HG03432 (cell line): ENCODE data around the gene TOMM20.
"Not testable (repeated sequence)": the region's sequence is repeated elsewhere in the genome, so short reads cannot be mapped to it uniquely, and the experiment has no call there.

ENCODE experiments used
- ATAC-seq: cut with Tn5 transposase; IDR thresholded peaks from one replicate; pipeline ENCODE4 v1.9.1; 2021; ENCODE audit warnings: mild to moderate bottlenecking, moderate library complexity; ENCODE audit not compliant: unreplicated experiment

The TOMM20 gene

DNA sequence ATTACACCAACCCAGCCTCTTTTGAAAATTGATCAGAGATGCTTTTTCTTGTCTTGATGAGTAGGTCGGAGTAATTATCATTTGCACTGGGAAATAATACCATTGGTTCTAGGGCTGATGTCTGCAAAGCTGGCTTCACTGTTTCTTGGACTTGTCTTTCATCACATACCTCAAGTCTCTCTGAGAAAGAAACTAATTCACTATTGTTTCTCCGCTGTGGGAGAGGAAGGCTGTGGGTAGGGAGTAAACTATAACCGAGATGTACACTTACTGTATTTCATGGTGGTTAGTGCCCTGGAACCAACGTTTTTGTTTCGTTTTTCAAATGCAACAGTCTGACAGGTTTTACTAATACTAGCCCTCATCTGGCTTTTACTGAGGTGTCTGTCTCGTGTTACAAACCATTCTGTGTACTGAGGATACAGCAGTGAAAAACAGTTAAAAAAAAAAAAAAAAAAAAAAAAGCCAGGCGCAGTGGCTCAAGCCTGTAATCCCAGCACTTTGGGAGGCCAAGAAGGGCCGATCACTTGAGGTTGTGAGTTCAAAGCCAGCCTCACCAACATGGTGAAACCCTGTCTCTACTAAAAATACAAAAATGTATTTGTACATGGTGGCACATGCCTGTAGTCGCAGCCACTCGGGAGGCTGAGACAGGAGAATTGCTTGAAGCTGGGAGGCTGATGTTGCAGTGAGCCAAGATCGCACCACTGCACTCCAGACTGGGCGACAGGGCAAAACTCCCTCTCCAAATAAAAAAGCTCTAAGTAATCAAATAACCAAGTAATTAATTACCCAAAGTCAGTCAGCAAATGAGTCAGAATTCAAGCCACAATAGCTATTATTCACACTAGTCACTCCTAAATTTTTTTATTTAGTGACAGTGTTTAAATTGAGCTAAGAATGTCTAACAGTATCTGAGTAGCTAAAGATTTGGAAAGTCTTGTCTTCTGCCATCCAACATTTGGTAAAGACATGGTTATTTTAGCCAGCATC lies 23.3 kb downstream of the TOMM20 start:
- peak; percentile 86 for ATAC-seq

DNA sequence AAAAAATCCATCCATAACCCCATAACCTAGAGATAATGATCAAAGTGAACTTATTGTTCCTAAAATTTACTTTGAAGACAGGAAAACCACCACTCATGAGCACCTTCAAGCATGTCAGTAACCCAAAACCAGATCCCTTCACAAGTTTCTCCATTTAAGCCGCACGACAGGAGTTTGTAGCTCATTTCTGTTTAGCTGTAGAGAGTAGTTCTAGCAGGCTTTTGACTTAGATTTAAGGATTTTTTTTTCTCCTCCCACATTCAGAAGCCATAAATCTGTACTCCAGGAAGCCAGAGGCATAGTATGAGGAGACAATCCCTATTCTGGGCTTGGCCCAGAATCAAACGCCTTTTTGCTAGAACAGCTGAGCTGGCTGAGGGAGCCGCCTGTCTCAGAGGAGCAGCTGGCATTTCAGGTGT lies 25.6 kb downstream of the TOMM20 start:
- no peak for ATAC-seq

DNA sequence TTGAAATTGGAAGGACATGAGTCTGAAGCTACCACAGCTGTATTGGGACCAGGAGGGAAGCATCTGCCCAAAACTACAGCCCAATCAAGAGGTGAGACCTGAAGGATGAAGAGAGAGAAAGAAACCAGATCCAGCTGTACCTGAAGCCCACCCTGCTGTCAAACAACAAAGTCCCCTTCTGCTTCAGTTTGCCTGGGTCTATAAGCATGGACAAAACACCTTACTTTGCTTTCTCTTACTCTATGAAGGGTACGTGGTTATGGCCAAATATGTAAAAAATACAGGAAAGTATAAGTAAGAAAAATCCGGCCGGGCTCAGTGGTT lies 26.4 kb downstream of the TOMM20 start:
- no peak for ATAC-seq

DNA sequence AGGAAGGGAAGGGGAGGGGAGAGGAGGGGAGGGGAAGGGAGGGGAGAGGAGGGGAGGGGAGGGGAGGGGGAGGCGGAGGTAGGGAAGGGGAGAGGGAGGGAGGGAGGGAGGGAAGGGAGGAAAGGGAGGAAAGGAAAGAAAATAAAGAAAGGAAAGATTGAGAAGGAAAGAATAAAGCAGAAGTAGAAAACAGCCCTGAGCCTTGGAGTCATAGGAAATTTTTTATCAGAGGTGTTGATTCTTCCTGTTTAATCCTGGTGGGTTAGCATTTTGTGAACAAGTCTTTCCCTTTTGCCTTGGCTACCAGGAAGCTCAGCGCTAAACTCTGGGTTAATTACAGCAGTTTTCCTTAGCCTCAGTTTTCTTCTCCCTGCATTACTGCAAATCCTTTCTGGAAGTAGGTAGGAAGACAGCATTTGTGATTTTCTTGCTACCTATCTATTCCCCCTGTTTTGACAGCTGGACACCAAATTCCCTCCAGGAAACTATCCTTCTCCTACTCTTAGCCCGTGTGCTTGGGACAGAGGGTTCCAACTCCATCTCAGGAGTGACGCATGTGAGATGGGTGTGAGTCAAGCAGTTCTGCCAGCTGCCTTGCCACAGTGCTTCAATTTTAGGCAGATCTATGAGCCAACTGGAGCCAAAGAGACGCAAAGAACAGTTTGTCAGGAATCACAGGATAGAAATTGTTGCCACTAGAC lies 26.9 kb downstream of the TOMM20 start:
- ATAC-seq: no peak

DNA sequence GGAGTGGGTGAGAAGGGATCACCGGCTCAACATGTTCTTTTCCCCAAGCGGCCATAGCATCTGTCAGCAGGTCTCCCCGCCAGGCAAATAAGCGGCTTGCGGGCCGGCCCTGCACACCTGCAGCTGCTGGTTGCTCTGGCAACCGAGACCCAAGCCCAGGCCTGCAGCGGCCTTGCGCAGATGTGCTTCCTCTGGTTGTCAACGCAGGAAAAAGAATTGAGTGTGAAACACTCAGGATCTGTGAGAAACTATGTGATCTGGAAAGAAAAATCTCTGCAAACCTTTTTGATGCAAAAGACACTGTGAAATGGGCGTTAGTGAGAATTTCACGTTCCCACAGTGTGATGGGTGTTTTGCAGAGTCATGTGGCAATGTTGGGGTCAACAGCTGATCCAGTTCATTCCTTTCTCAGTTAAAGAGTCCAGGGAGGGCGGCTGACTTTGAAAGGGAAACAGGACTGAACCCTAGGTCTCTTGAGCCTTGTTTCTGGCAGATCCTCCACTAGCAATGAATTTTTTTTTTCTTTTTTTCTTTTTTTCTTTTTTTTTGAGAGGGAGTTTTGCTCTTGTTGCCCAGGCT lies 28.4 kb downstream of the TOMM20 start:
- no peak for ATAC-seq

DNA sequence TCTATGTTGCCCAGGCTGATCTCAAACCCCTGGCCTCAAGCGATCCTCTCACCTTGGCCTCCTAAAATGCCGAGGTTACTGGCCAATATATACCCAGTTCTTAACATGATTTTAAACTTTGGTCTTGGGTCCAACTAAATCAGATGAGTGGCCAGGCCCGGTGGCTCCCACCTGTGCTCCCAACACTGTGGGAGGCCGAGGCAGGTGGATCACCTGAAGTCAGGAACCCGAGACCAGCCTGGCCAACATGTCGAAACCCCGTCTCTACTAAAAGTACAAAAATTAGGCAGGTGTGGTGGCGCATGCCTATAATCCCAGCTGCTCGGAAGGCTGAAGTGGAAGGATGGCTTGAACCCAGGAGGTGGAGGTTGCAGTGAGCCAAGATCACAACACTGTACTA lies 29.6 kb downstream of the TOMM20 start:
- ATAC-seq: no peak

DNA sequence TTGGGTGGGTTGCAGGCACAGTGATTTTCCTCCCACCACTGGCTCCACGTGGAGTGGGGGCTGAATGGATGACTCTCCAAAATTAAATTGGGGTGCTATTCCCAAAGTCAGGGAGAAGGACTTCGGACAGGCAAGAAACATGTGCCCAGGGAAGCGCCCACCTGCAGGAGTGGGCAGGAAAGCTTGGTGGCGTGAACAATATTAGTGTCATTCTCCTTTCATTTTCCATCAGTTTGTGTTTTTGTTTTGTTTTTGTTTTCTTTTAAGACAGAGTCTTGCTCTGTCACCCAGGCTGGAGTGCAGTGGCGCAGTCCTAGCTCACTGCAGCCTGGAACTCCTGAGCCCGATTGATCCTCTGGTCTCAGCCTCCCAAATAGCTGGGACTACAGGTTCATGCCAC lies 30.1 kb downstream of the TOMM20 start:
- no peak for ATAC-seq

DNA sequence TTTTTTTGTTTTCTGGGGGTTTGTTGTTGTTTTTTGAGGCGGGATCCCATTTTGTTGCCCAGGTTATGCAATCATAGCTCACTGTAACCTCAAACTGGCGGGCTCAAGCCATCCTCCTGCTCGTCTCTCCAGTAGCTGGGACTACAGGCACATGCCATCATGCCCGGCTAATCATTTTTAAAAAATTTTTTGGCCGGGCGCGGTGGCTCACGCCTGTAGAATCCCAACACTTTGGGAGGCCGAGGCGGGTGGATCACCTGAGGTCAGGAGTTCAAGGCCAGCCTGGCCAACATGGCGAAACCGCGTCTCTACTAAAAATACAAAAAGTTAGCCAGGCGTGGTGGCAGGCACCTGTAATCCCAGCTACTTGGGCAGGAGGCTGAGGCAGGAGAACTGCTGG lies 31.1 kb downstream of the TOMM20 start:
- not testable (repeated sequence) for ATAC-seq

DNA sequence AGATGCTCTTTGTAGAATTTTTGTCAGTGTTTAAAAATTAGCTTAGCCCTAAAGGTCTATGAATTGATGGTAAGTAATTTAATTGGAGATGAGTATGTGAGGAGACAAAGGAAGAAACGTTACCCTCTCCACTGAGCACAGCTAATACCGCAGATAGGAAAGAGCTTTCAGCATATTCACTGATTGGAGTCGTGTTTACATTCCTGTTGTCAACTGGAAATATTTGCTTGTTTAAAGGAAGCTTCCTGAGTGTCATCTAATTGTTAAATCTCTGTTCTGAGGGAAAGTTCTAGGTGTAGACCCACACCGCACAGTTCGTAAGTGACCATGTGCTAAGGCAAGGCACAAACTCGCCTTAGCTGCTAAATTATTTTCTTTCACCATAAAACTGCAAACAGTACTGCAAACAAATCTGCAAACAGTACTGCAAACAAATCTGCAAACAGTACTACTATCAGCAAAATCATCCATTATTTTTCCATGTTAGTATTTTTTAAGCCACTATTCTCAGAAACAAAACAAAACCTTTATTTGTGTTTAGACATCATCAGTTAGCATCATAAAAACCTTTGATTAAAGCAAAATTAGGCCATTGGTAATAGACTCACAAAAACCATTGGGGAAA lies 32.6 kb downstream of the TOMM20 start:
- no peak for ATAC-seq

DNA sequence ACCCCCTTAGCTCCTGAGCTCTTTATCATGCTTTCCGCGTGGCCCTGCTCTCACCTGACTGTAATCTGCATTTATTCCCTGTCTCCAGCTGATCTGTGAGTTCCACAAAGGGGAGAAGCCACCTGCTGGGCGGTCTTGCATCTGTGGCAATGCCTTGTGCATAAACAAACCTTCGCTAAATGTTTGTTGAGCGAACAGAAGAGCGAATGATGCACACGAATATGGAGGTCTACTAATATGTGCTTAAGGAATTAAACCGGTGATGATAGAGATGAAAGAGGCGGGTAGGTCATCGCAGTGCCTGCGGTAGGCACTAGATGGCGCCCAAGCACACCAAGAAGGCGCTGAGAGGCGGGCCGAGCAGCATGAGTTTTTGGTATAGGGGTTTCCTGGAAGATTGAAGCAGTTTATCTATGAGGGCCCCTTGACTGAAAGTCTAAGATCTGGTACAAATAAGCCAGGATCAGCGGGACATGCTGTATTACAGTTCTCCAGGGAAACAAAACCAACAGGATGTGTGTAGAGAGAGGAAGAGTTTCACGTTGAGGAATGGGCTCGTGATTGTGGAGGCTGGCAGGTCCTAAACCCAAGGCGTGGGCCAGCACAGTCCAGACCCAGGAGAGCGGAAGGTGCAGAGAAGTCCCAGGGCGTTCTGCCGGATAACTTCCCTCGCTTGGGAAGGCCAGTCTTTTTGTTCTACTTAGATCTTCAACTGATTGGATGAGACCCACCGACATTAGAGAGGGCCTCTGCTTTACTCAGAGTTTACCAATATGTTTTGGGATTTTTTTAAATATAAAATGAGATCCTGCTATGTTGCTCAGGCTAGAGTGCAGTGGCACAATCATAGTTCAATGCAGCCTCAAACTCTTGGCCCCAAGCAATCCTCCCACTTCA lies 34.7 kb downstream of the TOMM20 start:
- peak; percentile 66 for ATAC-seq

DNA sequence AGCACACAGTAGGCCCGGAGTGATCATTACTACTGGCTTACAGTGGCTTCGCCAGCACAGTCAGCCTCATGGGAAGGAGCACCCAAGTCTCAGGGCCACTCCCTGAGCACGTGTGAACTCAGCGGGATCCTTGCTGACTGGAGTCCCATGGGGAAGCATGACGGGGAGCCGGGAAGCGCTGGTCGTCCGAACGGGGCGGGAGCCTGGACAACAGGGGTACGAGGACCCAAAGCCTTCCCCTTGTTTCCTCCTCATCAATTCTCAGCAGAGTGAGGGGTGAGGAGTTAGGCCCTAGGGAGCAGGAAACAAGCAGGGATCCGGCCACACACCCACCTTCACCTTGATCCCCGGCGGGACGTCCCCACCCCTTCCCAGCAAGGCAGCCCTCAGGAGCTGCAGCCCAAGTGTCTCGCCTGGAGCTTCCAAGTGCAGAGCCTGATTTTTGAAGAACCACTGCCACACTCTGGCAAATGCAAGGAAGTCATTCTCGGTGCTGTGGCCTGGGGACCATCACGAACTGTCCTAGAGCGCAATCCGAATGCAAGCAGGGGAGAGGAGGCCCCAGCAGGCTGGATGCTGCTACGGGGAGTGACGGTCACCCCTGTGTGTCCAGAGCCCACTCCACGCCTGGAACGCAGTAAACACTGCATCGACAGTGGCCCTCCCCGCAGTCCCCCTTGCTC lies 35.5 kb downstream of the TOMM20 start:
- peak; percentile 8 for ATAC-seq

DNA sequence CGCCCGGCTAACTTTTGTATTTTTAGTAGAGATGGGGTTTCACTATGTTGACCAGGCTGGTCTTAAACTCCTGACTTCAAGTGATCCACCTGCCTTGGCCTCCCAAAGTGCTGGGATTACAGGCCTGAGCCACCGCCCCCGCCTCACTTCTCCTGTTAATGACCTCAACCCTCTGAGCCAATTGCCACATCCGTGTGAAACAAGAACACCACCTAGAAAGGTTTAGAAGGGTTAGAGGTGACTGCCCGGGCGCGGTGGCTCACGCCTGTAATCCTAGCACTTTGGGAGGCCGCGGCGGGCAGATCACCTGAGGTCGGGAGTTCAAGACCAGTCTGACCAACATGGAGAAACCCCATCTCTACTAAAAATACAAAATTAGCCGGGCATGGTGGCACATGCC lies 36.2 kb downstream of the TOMM20 start:
- ATAC-seq: not testable (repeated sequence)

DNA sequence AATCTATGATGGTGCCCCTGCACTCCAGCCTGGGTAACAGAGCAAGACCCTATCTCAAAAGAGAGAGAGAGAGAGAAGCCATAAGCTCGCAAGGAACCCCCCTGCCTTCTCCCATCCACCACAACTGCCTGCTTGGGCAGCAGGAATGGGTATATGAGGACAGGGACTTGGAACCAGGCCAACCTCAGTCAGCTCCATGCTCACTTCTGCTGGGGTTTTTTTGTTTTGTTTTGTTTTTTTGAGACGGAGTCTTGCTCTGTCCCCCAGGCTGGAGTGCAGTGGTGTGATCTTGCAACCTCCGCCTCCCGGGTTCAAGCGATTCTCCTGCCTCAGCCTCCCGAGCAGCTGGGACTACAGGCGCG lies 36.6 kb downstream of the TOMM20 start:
- ATAC-seq: not testable (repeated sequence)

DNA sequence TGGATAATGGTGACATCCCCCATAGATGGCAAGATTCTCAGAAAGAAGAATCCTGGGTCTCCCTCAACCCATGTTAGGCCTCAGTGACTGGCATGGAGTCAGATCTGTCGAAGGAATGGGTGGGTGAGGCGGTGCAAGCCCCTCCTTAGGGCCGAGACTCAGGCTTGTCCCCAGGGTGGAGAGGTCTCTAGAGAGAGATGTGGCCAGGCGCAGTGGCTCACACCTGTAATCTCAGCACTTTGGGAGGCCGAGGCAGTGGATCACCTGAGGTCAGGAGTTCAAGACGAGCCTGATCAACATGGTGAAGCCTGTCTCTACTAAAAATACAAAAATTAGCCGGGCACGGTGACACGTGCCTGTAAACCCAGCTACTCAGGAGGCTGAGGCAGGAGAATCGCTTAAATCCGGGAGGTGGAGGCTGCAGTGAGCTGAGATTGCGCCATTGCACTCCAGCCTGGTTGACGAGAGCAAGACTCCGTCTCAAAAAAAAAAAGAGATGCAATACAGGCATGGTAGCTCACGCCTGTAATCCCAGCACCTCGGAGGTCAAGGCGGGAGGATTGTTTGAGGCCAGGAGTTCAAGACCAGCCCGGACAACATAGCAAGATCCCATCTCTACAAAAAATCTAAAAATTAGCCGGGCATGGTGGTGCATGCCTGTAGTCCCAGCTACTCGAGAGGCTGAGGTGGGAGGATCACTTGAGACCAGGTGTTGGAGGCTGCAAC lies 37.2 kb downstream of the TOMM20 start:
- ATAC-seq: not testable (repeated sequence)

DNA sequence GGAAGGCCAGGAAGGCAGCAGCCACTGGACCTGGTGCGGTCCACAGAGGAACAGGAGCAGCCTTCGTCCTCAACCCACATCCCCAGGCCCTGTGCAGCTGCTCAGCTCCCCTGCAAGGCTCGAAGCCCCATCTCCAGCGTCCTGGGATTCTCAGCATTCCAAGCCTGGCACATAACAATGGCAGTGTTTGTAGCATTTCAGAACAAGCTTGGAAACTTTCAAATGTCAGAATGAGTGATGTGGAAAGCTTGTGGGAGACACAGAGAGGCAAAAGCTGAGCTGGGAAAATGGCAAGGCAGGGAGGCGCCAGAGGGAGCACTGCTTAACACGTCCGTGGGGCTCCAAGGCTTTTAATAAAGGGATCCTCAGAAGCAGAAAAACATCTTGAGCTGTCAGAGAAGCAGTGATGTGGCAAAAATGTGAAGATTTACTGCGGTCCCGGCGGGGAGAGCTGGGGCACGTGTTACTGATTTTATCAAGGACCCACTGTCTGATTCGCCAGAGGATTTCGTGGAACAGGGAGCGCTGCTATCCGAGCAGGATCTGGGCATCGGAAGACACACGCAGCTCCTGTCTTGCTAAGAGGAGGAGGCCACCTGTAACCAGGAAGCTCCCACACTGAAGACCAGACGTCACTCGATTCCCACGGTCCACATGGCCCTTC lies 38.1 kb downstream of the TOMM20 start:
- no peak for ATAC-seq

DNA sequence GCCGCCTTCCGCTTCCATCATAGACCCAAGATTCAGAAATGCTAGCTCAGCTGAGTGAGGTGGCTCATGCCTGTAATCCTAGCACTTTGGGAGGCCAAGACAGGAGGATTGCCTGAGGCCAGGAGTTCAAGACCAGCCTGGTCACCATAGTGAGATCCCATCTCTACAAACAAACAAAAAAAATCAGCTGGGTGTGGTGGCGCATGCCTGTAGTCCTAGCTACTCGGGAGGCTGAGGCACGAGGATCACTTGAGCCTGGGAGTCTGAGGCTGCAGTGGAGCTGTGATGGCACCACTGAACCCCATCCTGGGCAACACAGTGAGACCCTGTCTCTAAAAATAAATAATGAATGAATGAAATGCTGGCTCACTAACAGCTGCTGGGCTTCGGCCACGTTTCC lies 39.7 kb downstream of the TOMM20 start:
- no peak for ATAC-seq

DNA sequence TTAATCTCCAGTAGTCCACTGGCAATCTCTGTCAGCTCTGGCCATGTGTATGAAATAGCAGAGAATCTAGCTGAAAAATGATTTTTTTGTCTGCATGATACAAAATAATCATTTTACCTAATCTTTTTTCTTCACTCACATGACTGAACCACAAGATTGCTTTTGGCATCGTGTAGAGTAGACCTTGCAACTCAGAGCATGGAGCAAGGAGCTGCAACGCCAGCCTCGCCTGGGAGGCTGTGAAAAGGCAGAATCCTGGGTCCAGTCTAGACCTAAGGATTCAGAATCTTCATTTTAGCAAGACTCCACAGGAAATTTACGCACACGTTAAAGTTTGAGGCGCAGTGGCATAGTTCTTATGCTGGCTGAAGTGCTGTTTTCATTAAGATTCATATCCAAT lies 40.2 kb downstream of the TOMM20 start:
- ATAC-seq: no peak

DNA sequence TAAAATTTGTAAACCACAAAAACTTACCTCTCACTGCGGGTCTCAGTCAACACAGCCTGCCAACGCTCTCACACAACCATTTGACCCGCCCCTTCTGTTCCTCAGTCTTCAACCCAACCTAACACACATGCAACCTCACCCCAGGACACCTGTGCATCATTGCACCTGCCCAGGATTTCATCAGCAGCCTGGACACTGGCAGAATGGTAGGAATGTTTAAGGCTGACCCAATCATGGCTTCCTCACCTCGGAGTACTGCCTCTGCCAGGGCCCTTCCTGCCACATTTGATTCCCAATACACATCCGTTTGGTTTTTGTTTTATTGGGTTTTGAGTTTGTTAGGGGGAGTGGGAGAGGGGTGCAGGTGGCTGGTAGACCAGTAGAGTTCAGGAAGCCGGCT lies 40.7 kb downstream of the TOMM20 start:
- no peak for ATAC-seq
